Neural progenitor cell (in vitro differentiated cells): Measurements from ENCODE around the gene MAN1A2. TPM values are rescaled to one million over a fixed set of nuclear protein-coding genes. Genes with fewer than 3 reads are reported as not detected.

ENCODE experiments used
- DNase-seq: peaks from one replicate; pipeline ENCODE4 v3.0.0-alpha.2; 2016; ENCODE audit warnings: low spot score
- H2AFZ ChIP-seq: fragments of 200-600 bp; sonication (generic); replicated peaks from 2 replicates; pipeline ENCODE4 v1.6.1; 2016; ENCODE audit warnings: antibody characterized with exemption
- H3F3A ChIP-seq: fragments of 200-600 bp; sonication (generic); 2 replicates; pipeline ENCODE4 v1.6.1; 2016; ENCODE audit warnings: antibody characterized with exemption, low read depth
- H3K27ac ChIP-seq: fragments of 200-600 bp; sonication (generic); 2 replicates; pipeline ENCODE4 v1.5.1; 2016; ENCODE audit warnings: mild to moderate bottlenecking
- H3K27me3 ChIP-seq: fragments of 200-600 bp; sonication (generic); 2 replicates; pipeline ENCODE4 v1.6.1; 2016; ENCODE audit warnings: mild to moderate bottlenecking, moderate library complexity
- H3K36me3 ChIP-seq: fragments of 200-600 bp; sonication (generic); 2 replicates; pipeline ENCODE4 v1.5.1; 2016
- H3K4me1 ChIP-seq: fragments of 200-600 bp; sonication (generic); 2 replicates; pipeline ENCODE4 v1.6.1; 2016; ENCODE audit warnings: mixed run types
- H3K4me2 ChIP-seq: fragments of 200-600 bp; sonication (generic); 2 replicates; pipeline ENCODE4 v1.6.1; 2016
- H3K4me3 ChIP-seq: fragments of 200-600 bp; sonication (generic); 2 replicates; pipeline ENCODE4 v1.5.1; 2016
- H3K79me2 ChIP-seq: fragments of 200-600 bp; sonication (generic); 2 replicates; pipeline ENCODE4 v1.6.1; 2016; ENCODE audit warnings: low read depth
- H3K9ac ChIP-seq: fragments of 200-600 bp; sonication (generic); 2 replicates; pipeline ENCODE4 v1.6.1; 2016
- H3K9me3 ChIP-seq: fragments of 200-600 bp; sonication (generic); 2 replicates; pipeline ENCODE4 v1.5.1; 2016; ENCODE audit warnings: low read depth
- H4K20me1 ChIP-seq: fragments of 200-600 bp; sonication (generic); 2 replicates; pipeline ENCODE4 v1.6.1; 2016; ENCODE audit warnings: low read depth
- H3K27ac Mint-ChIP-seq: 3 replicates; pipeline ENCODE4 v1.8.0; 2021; ENCODE audit warnings: mixed read lengths
- H3K27me3 Mint-ChIP-seq: 2 replicates; pipeline ENCODE4 v1.8.0; 2022; ENCODE audit warnings: low read depth, mild to moderate bottlenecking, inconsistent platforms, moderate library complexity, mixed read lengths; ENCODE audit not compliant: insufficient read depth
- H3K36me3 Mint-ChIP-seq: 3 replicates; pipeline ENCODE4 v1.8.0; 2021; ENCODE audit warnings: mixed read lengths
- H3K4me1 Mint-ChIP-seq: 3 replicates; pipeline ENCODE4 v1.8.0; 2021; ENCODE audit warnings: mixed read lengths
- H3K4me3 Mint-ChIP-seq: 3 replicates; pipeline ENCODE4 v1.8.0; 2021; ENCODE audit warnings: mild to moderate bottlenecking, moderate library complexity, mixed read lengths
- H3K9me3 Mint-ChIP-seq: 3 replicates; pipeline ENCODE4 v1.8.0; 2020; ENCODE audit warnings: mixed read lengths
- CTCF ChIP-seq: fragments of 200-600 bp; sonication (generic); IDR thresholded peaks from 2 replicates; pipeline ENCODE4 v1.5.1; 2017; ENCODE audit warnings: antibody characterized with exemption, mild to moderate bottlenecking
- EZH2 ChIP-seq: fragments of 200-600 bp; sonication (generic); IDR thresholded peaks from 2 replicates; pipeline ENCODE4 v1.6.1; 2017; ENCODE audit warnings: antibody characterized with exemption, mild to moderate bottlenecking, moderate library complexity
- EZH2phosphoT487 ChIP-seq: fragments of 200-600 bp; sonication (generic); IDR thresholded peaks from 2 replicates; pipeline ENCODE4 v1.6.1; 2017; ENCODE audit warnings: antibody characterized with exemption
- total RNA-seq: library from RNA; depleted of rRNA; stranded (reverse); fragments of >200 nt; gene quantifications from 2 replicates; pipeline ENCODE4 v1.2.3, GENCODE V29; 2015; ENCODE audit warnings: low replicate concordance

The MAN1A2 gene
- total RNA-seq, 1 donor from 2014 or later, result 28.6 TPM

GRCh38 chr1:117565076-117565556 is 197.9 kb downstream of the MAN1A2 start:
- Histone ChIP-seq H3K4me2 (no peak overlapping the region), H3K9ac (no peak overlapping the region), H3F3A (no peaks in the 10 kb centered on the region), H3K27me3 (no peaks in the 10 kb centered on the region), H2AFZ (no peak overlapping the region), H3K27ac (no peak overlapping the region), H3K4me3 (no peak overlapping the region), H4K20me1 (no peaks in the 10 kb centered on the region), H3K36me3 (no peaks in the 10 kb centered on the region), H3K79me2 (no peaks in the 10 kb centered on the region), H3K4me1 (peaks cover 4% of the 10 kb centered on the region), H3K9me3 (no peaks in the 10 kb centered on the region)
- H3K27ac Mint-ChIP-seq, result no peak overlapping the region
- H3K36me3 Mint-ChIP-seq, result no peaks in the 10 kb centered on the region
- TF ChIP-seq EZH2phosphoT487, result no peak
- H3K27me3 Mint-ChIP-seq, result peaks cover 6% of the 10 kb centered on the region
- no peaks in the 10 kb centered on the region for H3K9me3 Mint-ChIP-seq
- H3K4me1 Mint-ChIP-seq, result no peaks in the 10 kb centered on the region
- no peak overlapping the region for H3K4me3 Mint-ChIP-seq
- DNase-seq, result no peak

- Mint-ChIP-seq H3K27ac (no peak overlapping the region), H3K4me1 (no peaks in the 10 kb centered on the region), H3K9me3 (no peaks in the 10 kb centered on the region), H3K27me3 (peaks cover 9% of the 10 kb centered on the region), H3K36me3 (no peaks in the 10 kb centered on the region), H3K4me3 (no peak overlapping the region)
- TF ChIP-seq EZH2, result no peak
- TF ChIP-seq CTCF, result no peak
- no peak for TF ChIP-seq EZH2phosphoT487
- Histone ChIP-seq H3K9ac (no peak overlapping the region), H3K4me3 (no peak overlapping the region), H3F3A (no peaks in the 10 kb centered on the region), H3K4me1 (peaks cover 4% of the 10 kb centered on the region), H3K79me2 (no peaks in the 10 kb centered on the region), H3K27me3 (no peaks in the 10 kb centered on the region), H2AFZ (no peak overlapping the region), H3K36me3 (no peaks in the 10 kb centered on the region), H4K20me1 (no peaks in the 10 kb centered on the region), H3K27ac (no peak overlapping the region), H3K9me3 (no peaks in the 10 kb centered on the region), H3K4me2 (no peak overlapping the region)
- DNase-seq, result no peak
These were observed 198.7 kb downstream of the MAN1A2 start for GRCh38 chr1:117565745-117566455.

GRCh38 chr1:117566556-117566955 is 199.3 kb downstream of the MAN1A2 start:
- Mint-ChIP-seq H3K4me1 (peaks cover 2% of the 10 kb centered on the region), H3K27ac (no peak overlapping the region), H3K27me3 (peaks cover 12% of the 10 kb centered on the region), H3K36me3 (no peaks in the 10 kb centered on the region), H3K9me3 (no peaks in the 10 kb centered on the region), H3K4me3 (no peak overlapping the region)
- no peak for TF ChIP-seq EZH2
- no peak for TF ChIP-seq CTCF
- DNase-seq, result no peak
- Histone ChIP-seq H3K27ac (no peak overlapping the region), H3K9ac (no peak overlapping the region), H3K79me2 (no peaks in the 10 kb centered on the region), H3K27me3 (no peaks in the 10 kb centered on the region), H4K20me1 (no peaks in the 10 kb centered on the region), H2AFZ (no peak overlapping the region), H3K4me2 (no peak overlapping the region), H3K9me3 (no peaks in the 10 kb centered on the region), H3K4me3 (no peak overlapping the region), H3K4me1 (peaks cover 7% of the 10 kb centered on the region), H3F3A (no peaks in the 10 kb centered on the region), H3K36me3 (no peaks in the 10 kb centered on the region)

- H3K9ac ChIP-seq, result no peak overlapping the region
These were observed 200.2 kb downstream of the MAN1A2 start for GRCh38 chr1:117567435-117567834.

More at GRCh38 chr1:117567435-117567834, 200.2 kb downstream of the MAN1A2 start:
- Mint-ChIP-seq H3K27ac (no peak overlapping the region), H3K4me3 (no peak overlapping the region), H3K9me3 (no peaks in the 10 kb centered on the region), H3K27me3 (peaks cover 15% of the 10 kb centered on the region), H3K4me1 (peaks cover 3% of the 10 kb centered on the region), H3K36me3 (no peaks in the 10 kb centered on the region)
- no peaks in the 10 kb centered on the region for H3K79me2 ChIP-seq
- H4K20me1 ChIP-seq, result no peaks in the 10 kb centered on the region
- no peaks in the 10 kb centered on the region for H3F3A ChIP-seq
- peaks cover 10% of the 10 kb centered on the region for H3K4me1 ChIP-seq
- no peak overlapping the region for H3K4me3 ChIP-seq
- H3K36me3 ChIP-seq, result no peaks in the 10 kb centered on the region
- TF ChIP-seq CTCF (no peak), EZH2 (no peak)
- DNase-seq, result no peak
- no peak overlapping the region for H3K27ac ChIP-seq
- no peaks in the 10 kb centered on the region for H3K27me3 ChIP-seq
- no peaks in the 10 kb centered on the region for H3K9me3 ChIP-seq
- no peak overlapping the region for H2AFZ ChIP-seq
- H3K4me2 ChIP-seq, result no peak overlapping the region
